H1 (cell line): ENCODE results near the gene C1orf52. TPM values are rescaled to one million over a fixed set of nuclear protein-coding genes. Genes with fewer than 3 reads are reported as not detected.

Experiments used
- RFX5 ChIP-seq: IDR thresholded peaks from 2 replicates; pipeline ENCODE4 v1.6.1; 2011; ENCODE audit warnings: low read depth, low read length, improper control_type of control experiment, borderline replicate concordance
- SIRT6 ChIP-seq: IDR thresholded peaks from one replicate; pipeline ENCODE4 v1.7.1; 2012; ENCODE audit warnings: low read length, inconsistent platforms
- SP2 ChIP-seq: IDR thresholded peaks from 2 replicates; pipeline ENCODE4 v1.6.1; 2012; ENCODE audit warnings: mild to moderate bottlenecking, low read length, inconsistent platforms
- TBP ChIP-seq: IDR thresholded peaks from 2 replicates; pipeline ENCODE4 v1.6.1; 2011; ENCODE audit warnings: low read depth, low read length, improper control_type of control experiment
- polyA plus RNA-seq, 7 experiments: library from polyadenylated mRNA; depleted of rRNA in 3 of 7; stranded (reverse) in 5 of 7; unstranded in 2 of 7; fragments of >200 nt in 5 of 7; fragments of 200-250 nt in 2 of 7; gene quantifications; 1 replicate in 5 of 7; 2 replicates in 1 of 7; 4 replicates in 1 of 7; pipeline versions ENCODE4 v1.2.1 to v1.2.3, GENCODE V29; 2011 to 2013; ENCODE audit warnings: missing spikeins in 2 of 7, mixed read lengths in 2 of 7
- total RNA-seq: library from RNA; stranded (reverse); fragmentation: NEBNext Ultra II Directional; extraction: Animal tissue kit (Norgen Biotek cat#: 25700); gene quantifications from 2 replicates; pipeline ENCODE4 v1.2.1, GENCODE V29; 2021
- TF ChIP-seq, protein P1 (sequence below): fragments of 300-600 bp; sonication (generic); IDR thresholded peaks from 2 replicates; pipeline ENCODE4 v1.7.1; 2012; ENCODE audit warnings: low read length, moderate library complexity, mild to moderate bottlenecking, inconsistent platforms; ENCODE audit not compliant: insufficient replicate concordance

C1orf52 gene
- total and polyA plus RNA-seq, 2 of the 8 experiments (the other 6 are each of a cell fraction or from before 2014, with no cell fraction given) = 29.2 to 39.1 TPM

DNA sequence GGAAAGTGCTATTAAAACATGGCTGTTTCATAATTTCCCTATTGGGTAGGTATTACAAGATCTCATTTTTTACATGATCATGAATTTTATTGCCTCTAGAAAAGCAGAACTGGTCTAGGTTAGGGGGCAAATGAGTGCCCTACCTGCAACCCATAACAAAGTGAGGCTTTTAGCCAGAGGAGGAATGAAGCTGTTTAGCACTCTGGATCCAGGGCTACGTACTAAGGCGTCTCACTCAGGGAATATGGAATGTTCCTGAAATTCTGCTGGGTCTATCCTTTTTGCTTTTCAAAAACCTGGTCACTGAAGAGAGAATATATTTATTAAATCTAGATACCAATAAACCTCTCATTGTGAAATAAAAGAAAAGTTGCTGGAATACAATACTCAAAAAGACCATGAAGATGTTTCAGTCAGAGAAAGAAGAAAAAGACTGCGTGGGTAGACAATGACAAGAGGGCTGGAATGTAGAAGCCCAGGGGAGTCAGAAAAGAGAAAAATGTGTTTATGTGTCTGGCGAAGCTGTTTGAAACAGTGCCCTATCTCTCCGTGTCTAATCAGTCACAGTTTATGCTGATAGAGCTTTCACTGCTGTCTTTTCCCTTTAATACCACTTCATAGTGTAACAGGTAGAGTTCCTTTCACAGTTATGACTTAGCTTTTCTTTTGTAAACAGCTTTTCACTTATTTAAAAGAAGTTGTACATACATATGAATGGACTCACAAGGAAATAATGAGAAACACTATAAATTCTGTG is 33.7 kb downstream of the C1orf52 start (continued):
- TF ChIP-seq, protein P1, sequence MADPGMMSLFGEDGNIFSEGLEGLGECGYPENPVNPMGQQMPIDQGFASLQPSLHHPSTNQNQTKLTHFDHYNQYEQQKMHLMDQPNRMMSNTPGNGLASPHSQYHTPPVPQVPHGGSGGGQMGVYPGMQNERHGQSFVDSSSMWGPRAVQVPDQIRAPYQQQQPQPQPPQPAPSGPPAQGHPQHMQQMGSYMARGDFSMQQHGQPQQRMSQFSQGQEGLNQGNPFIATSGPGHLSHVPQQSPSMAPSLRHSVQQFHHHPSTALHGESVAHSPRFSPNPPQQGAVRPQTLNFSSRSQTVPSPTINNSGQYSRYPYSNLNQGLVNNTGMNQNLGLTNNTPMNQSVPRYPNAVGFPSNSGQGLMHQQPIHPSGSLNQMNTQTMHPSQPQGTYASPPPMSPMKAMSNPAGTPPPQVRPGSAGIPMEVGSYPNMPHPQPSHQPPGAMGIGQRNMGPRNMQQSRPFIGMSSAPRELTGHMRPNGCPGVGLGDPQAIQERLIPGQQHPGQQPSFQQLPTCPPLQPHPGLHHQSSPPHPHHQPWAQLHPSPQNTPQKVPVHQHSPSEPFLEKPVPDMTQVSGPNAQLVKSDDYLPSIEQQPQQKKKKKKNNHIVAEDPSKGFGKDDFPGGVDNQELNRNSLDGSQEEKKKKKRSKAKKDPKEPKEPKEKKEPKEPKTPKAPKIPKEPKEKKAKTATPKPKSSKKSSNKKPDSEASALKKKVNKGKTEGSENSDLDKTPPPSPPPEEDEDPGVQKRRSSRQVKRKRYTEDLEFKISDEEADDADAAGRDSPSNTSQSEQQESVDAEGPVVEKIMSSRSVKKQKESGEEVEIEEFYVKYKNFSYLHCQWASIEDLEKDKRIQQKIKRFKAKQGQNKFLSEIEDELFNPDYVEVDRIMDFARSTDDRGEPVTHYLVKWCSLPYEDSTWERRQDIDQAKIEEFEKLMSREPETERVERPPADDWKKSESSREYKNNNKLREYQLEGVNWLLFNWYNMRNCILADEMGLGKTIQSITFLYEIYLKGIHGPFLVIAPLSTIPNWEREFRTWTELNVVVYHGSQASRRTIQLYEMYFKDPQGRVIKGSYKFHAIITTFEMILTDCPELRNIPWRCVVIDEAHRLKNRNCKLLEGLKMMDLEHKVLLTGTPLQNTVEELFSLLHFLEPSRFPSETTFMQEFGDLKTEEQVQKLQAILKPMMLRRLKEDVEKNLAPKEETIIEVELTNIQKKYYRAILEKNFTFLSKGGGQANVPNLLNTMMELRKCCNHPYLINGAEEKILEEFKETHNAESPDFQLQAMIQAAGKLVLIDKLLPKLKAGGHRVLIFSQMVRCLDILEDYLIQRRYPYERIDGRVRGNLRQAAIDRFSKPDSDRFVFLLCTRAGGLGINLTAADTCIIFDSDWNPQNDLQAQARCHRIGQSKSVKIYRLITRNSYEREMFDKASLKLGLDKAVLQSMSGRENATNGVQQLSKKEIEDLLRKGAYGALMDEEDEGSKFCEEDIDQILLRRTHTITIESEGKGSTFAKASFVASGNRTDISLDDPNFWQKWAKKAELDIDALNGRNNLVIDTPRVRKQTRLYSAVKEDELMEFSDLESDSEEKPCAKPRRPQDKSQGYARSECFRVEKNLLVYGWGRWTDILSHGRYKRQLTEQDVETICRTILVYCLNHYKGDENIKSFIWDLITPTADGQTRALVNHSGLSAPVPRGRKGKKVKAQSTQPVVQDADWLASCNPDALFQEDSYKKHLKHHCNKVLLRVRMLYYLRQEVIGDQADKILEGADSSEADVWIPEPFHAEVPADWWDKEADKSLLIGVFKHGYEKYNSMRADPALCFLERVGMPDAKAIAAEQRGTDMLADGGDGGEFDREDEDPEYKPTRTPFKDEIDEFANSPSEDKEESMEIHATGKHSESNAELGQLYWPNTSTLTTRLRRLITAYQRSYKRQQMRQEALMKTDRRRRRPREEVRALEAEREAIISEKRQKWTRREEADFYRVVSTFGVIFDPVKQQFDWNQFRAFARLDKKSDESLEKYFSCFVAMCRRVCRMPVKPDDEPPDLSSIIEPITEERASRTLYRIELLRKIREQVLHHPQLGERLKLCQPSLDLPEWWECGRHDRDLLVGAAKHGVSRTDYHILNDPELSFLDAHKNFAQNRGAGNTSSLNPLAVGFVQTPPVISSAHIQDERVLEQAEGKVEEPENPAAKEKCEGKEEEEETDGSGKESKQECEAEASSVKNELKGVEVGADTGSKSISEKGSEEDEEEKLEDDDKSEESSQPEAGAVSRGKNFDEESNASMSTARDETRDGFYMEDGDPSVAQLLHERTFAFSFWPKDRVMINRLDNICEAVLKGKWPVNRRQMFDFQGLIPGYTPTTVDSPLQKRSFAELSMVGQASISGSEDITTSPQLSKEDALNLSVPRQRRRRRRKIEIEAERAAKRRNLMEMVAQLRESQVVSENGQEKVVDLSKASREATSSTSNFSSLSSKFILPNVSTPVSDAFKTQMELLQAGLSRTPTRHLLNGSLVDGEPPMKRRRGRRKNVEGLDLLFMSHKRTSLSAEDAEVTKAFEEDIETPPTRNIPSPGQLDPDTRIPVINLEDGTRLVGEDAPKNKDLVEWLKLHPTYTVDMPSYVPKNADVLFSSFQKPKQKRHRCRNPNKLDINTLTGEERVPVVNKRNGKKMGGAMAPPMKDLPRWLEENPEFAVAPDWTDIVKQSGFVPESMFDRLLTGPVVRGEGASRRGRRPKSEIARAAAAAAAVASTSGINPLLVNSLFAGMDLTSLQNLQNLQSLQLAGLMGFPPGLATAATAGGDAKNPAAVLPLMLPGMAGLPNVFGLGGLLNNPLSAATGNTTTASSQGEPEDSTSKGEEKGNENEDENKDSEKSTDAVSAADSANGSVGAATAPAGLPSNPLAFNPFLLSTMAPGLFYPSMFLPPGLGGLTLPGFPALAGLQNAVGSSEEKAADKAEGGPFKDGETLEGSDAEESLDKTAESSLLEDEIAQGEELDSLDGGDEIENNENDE = no peak
- TF ChIP-seq SIRT6 (no peak), SP2 (no peak), TBP (no peak), RFX5 (no peak)
